Stimulated activated CD4-positive, alpha-beta T cell treated with anti-CD3 and anti-CD28 coated beads, TNF-alpha, amount 100 ng/mL, for 48 hours (primary cell): ENCODE measurements around the gene FABP1.
A peak's percentile ranks its signal among the peaks of the same experiment; 100 is the strongest.

Source experiments
- DNase-seq, 3 donors: peaks; one replicate each; pipeline ENCODE4 v3.0.0-alpha.2; 2020; ENCODE audit warnings: low read depth in 3 of 3

Gene FABP1

DNA sequence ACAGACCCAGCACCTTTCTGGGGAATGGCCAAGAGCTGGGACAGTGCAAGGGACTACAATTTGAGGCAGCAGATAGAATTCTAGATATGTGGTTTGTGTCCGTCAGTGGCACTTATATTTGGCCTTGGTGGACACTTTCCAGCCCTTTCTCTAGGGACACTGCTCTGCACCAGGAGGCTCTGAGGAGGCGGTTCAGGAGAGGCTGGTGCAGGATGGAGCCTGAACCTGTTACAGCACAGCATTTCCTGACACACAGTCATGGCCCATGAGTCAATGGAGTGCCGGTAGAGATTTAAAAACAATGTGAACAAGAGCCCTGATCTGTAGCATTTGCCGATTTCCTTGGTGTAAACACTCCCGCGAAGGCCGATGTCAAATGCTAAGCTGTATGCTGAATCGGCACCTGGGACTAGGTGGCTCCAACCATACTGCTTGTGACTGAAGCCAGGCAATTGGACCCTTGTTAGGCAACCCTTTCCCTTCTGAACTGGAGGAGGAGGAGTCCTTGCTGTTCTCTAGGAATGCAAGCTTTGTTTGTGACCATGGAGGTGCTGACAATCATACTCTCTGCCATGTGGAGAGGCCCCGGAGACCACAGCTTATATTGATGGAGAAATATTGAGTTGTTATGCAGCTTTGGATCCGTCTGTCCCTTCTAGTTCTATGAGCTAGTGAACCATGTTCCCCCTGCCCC lies 11.9 kb downstream of the FABP1 start:
- DNase-seq: no peak

DNA sequence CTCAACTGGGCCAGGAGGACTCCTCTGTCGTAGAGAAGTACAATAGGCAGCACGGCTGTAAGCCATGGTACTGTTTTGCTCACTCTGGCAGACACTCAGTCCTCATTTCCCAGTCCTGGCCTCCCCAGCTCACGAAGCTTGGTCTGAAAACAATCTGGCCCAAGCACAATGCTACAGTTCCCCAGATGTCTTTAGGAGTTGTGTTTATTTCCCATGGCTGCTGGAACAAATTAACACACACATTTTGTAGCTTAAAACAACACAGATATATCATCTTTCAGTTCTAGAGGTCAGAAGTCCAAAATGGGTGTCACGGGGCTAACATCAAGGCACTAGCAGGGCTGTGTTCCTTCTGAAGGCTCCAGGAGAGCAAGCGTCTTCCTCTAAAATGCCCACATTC lies 13.0 kb downstream of the FABP1 start:
- DNase-seq: no peak

DNA sequence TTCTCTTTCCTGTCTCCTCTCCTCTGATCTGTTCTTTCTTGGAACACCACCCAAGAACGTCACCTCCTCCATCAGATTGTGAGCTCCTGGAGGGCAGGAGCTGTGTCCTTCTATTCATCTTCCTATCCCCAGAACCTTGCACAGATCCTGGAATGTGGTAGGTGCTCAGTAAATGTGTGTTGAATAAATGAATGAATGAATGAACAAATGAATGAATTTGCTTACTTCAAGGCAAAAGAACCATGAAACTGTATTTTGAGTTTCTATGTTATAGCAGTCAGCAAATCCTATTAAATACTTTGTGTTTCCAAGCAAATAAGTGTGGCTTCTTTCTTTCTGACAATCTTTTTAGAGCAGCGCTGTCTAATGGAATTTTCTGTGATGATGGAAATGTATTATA lies 14.8 kb downstream of the FABP1 start:
- no peak for DNase-seq

DNA sequence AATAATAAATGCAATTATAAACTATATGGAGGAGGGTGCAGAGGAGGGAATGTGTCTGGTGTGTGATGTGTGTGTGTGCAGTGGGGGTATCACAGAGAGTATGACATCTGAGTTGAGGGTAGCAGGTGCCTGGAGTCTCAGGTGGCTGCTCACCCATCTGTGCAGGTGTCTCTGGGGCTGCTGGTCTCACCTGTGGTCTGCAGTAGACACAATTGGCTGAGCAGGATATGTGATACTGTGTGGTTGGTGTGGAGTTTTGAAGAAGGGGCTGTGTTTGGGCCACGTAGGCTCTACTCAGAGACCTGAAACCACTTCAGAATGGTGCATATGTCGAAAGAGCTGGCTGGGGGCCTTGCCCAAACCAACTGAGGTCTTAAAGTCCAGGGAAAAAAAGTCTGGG lies 17.0 kb downstream of the FABP1 start:
- DNase-seq: no peak

DNA sequence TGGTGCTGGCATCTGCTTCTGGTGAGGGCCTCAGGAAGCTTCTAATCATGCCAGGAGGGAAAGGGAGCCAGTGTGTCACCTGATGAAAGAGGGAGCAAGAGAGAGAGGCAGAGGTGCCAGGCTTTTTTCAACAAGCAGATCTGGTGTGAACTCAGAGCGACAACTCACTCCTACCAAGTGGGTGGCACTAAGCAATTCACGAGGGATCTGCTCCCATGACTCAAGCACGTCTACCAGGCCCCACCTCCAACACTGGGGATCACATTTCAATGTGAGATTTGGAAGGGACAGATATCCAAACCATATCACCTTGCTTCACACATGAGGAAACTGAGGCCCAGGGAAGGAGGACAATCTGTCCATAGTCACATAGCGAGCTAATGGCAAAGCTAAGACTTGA lies 19.1 kb downstream of the FABP1 start:
- no peak for DNase-seq

DNA sequence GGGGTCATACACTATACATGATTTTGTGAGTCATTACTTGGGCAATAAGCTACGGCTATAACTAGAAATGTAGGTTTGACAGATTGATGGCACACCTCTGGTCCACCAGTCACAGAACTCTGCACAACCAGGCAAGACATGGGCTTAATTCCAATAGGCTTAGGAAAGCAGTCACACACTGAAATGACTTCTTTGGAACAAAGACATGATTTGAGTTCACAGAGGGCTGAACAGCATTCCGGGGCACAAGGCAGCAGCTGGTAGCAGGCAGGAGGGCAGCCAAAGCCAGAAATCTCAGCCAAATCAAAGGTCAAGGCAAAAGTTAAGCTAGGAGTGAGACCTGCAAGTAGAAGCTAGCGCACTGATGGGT lies 27.4 kb downstream of the FABP1 start:
- DNase-seq: no peak

DNA sequence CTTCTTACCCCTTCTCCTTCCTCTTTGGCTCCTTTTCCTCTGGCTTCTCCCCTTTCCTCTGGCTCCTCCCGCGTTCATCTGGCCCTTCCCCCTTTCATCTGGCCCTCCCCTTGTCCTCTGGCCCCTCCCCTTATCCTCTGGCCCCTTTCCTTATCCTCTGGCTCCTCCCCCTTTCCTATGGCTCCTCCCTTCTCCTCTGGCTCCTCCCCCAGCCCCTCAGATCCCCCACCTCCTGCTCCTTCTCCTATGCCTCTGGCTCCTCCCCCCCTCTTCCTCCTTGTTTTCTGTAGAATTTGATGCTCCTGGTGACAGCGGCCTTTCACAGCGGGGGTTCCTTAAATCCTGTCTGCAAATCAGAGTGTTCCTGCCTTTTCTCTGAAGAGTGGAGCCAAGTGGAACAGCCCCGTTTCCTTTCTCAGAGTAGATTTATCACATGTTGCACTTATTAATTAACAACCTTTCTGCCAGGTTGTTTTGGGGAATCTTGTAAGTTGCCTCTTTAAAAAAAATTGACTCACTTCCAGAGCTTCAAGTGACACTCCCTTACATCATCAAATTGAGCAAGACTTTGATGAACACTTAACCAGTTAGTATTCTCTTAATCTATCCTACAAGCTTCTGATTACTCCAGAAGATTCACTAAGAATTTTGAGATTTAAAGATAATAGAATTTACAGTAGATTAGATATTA lies 27.9 kb downstream of the FABP1 start:
- no peak for DNase-seq

DNA sequence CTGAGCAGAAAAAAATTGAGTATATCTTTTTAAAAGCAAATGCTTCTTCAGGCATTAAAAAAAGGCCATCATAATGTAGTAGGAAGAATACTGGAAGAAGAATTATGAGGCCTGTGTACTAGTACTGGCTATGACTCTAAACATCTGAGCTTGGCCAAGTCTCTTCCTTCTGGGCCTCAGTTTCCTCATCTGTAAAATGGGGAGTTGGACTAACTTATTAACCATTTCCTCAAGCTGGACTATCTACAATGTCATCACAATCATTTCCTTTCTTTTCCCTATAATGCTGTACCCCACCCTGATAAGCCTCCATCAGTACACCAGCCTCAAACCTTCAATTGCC lies 29.3 kb downstream of the FABP1 start:
- no peak for DNase-seq

DNA sequence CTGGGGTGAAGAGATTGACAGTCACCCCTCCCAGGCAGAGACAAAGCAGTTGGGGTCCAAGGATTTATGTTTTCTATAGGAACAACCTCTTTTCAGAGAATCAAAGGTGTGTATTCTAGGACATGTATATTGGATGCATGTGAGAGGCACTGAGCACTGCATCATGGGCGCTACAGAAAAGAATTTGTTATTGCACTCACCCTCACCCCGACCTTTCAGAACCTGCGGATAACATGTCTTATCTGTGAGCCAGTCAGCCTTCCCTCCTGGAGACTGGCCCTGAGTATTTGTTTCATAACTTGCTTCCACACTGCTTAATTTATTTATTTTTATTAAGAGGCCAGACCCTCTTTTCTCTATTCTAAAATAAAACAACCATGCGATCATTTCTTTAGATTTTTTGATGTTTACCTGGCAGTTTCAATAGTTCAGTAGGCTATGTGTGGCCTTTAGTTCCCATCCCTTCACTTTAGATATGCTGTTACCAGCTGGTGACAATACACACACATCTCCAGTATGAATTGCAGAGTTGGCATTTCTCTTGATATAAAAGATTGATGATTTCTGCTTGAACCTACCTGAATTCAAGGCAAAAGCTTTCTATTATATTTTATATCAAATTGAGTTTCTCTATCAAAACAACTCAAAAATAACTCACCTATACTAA lies 29.8 kb downstream of the FABP1 start:
- no peak for DNase-seq

DNA sequence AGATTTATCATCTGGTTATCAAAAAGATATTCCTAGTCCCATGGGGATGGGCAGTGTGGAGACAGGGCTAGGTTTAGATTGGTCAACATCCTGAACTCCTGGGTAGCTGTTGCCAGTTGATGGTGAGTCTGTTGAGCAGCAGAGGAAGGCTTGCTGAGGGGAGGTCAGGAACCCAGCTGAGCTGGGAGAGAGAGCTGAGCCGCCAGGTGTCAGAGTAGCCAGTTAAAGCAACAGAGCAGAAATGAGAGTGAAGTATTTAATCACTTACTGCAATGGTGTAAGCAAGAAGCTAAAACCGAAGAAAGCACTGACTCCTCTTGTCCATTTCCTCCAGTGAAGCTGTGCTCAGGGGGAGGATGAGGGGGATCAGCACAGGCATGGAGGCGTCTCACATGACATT lies 30.7 kb downstream of the FABP1 start:
- no peak for DNase-seq

DNA sequence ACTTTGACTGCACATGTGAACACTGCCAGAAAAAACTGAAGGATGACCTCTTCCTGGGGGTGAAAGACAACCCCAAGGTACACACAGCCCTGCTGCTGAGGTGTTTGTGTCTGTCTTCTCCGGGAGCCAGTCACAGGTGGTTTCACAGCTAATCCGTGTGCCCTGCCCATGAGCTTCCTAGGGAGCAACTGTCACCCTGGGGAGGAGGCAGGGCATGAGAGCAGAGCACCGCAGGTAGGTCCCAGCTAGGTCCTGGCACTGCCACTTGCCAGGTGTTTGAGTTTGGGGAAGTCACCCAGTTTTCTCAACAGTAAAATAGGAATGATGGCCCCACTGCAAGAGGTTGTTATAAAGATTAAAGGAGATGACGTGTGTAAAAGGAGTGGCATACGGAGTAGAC lies 31.2 kb downstream of the FABP1 start:
- DNase-seq: no peak

DNA sequence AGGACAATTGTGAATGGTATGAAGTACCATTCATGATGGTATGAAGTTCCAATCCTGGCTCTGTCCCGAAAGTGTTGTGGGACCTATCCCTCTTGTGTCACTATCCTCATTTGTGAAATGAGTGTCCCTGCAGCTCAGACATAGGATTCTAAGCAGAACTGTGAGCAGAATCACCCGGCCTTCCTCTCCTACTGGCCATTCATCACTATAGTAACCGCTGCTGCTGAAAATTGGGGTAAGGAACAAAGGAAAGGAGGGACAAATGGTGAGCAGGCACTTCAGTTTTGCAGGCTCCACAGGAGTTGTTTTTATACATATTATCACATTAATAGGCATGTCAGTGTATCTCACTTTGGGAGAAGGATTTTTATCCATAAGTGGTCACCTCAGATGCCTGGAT lies 32.8 kb downstream of the FABP1 start:
- DNase-seq: no peak

DNA sequence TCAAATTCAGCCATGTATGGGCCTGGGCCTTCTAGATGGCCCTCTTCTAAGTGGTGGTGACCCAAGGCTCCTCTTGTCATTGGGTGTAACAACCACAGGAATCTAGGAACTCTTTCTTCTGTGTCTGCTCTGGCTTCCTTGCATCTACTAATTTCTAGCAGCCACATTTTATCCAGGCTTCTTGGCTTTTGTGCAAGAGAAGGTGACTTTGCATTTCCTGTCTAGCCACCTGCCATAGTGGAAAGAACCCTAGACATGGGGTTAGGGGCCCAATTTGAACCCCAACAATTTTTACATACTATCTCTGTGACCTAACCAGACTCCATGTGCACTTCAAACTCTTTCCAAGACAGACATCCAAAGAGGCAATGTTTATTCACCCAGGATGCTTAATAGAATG lies 35.1 kb downstream of the FABP1 start:
- no peak for DNase-seq

DNA sequence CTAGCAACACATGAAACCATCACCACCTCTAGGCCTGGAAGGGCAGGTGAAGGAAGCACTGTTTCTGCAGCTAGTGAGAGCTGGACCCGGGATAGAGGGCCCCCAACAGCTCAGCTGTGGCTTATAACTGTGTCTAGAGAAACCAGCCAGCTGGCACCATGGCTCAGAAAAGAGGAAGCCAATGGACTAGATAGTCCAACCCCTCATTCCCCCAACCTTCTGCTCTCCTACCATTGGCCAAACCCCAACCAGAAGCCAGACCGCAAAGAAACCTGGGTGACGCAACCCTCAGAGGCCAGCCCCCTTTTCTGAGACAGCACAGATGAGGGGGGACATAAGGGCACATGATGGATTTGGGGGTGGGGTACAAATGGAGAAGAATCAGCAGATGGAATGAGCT lies 35.9 kb downstream of the FABP1 start:
- no peak for DNase-seq

DNA sequence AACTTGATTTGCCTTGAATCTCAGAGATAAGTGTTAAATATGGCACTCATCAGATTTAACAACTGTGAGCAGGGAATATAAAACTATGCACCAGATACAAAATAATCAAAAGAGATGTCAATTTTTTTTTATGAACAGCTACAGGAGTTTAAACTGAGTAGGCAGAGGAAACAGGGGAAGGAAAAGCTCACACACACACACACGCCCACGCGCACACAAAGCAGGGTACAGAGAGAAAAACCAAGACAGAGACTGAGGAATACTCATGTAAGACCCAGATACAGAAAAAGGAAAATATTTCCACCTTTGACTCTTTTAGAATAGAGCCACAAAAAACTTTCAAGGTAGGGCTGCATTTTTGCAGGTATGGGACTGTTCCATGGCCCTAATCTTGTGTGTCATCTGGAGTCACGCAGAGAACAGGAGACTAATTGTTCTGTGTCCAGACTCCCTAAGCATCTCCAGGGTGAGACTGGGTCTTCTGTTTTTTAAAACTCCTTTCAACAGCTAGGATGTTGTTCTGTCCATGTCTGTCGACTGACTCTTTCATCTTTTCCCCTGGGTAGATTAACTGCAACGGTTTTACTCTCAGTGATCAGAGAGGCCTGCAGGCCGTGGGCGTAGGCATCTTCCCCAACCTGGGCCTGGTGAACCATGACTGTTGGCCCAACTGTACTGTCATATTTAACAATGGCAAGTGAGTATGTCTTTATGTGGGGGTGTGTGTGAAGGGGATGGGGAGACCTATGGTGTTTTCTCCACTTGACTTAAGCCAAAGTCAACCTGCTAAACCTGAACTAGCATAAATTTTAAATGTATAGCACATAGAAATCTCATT lies 37.2 kb downstream of the FABP1 start:
- peak in 2 of 3 donors; percentile 11 to 30 for DNase-seq

DNA sequence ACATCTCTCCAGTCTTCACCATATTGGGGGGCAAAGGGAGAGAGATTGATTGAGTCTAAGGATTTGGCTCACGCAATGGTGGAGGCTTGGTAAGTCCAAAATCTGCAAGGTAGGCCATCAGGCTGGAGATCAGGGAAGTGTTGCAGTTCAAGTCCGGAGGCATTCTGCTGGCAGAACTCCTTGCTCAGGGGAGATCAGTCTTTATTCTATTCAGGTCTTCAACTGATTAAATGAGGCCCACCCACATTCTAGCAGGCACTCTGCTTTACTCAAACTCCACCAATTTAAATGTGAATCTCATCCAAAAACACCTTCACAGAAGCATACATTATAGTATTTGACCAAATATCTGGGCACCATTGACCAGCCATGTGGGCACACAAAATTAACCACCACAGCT lies 38.9 kb downstream of the FABP1 start:
- no peak for DNase-seq

DNA sequence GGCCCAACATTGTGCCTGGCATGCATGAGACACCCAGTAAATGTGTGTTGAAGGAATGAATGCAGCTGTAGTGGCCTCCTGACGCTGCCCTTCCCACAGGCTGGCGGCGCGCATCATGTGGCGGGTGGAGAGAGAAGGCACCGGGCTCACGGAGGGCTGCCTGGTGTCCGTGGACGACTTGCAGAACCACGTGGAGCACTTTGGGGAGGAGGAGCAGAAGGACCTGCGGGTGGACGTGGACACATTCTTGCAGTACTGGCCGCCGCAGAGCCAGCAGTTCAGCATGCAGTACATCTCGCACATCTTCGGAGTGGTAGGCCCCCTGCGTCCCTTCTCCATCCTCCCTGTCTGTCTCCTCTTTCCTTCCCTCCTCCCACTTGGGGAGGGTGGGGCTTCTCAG lies 40.1 kb downstream of the FABP1 start:
- no peak for DNase-seq

DNA sequence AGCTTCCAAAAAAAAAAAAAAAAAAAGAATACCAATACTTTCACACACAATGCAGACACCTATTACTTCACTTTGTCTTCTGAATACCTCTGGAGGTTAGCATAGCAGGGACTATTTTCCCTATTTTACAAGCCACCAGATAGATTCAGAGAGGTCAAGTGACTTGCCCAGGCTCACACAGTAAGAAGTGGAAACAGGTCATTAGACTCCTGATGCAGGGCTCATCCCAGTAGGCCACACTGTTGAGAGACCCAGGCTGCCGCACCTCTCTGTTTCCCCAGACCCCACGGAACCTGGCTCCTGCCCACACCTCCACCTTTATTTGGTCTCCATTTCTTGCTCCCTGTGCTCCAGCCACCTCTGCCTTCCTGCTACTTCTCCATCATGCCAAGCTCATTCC lies 40.8 kb downstream of the FABP1 start:
- DNase-seq: no peak

DNA sequence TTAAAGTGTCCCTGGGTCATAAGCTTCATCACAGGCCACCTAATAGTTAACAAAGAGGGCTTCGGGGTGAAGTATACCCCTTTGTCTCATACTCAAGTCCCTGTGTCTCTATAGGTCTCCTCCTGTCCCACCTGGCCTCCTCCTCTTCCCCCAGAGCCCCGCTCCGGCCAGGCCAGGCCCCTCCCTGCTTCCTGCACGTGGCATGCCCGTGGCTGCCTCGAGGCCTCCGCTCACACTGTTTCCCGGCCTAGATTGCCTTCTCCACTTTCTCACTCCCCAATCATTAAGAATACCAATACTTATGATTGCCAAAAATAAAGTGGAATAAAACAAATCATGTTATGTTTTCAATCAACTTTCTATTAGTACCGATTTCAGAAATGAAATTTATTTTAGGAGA lies 41.5 kb downstream of the FABP1 start:
- no peak for DNase-seq

DNA sequence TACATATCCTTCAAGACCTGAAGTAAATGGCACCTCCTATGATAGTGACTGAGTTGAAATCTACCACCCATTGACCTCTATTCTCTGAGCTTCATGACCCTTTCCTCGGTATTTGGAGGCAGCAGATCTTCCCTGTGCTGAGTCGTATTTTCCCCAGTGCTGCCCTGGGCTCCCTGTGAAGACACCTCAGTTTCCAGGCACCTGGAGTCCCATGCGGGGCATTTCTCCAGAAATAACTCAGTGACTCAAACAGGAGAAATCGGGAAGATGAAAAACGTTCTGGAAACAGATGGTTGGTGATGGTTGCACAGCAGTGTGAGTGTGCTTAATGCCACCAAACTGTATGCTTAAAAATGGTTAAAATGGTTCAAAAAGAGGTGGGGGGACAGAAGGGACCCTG lies 42.3 kb downstream of the FABP1 start:
- no peak for DNase-seq

DNA sequence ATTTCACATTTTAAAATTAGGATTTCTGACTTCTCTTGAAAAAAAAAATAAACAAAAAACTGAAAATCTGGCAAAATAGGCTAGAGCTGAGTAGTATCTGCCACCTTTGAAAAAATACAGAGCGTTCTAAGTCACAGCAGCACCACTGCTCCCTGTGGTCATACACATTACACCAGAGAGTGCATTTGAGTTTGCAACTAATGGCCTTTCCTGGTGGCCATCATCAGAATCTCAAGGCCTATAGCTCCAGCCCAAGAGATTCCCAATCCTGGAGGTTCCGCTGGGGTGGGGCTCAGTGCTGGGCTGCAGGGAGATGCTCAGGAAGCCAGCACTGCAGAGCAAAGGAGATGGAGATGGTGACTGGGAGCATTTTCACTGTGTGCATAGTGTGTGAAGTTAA lies 42.8 kb downstream of the FABP1 start:
- DNase-seq: no peak

DNA sequence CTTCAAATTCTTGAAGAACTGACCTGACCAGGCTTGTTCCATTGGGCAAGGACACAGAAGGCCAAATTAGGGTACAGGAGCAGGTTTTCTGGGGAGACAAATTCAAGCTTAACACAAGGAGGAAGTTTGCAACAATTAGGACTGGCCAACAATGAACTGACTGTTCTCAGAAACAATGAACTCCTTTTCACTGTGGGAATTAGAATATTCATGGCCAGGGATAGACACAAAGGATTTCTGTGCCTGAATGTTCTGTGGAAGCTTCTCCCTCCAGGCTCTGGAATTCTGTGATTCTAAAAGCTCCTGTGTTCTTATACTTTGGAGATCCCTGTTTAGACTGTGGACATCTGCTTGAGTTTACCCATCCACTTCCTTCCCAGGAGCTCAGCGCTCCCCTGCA lies 45.1 kb downstream of the FABP1 start:
- DNase-seq: no peak
